Suprapubic skin (tissue), 3 donors: Measurements from ENCODE around the gene CAV1.

Experiments
- CTCF ChIP-seq, 2 donors: fragments of 200-600 bp in 1 of 2; fragments of 450-650 bp in 1 of 2; sonication (generic) in 1 of 2; IDR thresholded peaks; one replicate each; pipeline ENCODE4 v1.5.1; 2016 to 2019; ENCODE audit warnings: antibody characterized with exemption in 2 of 2, mild to moderate bottlenecking in 1 of 2, moderate library complexity in 1 of 2
- POLR2A ChIP-seq, 2 donors: fragments of 450-650 bp; IDR thresholded peaks; one replicate each; pipeline ENCODE4 v1.6.1; 2017; ENCODE audit warnings: antibody characterized with exemption in 2 of 2, mild to moderate bottlenecking in 2 of 2, moderate library complexity in 2 of 2

GRCh38 chr7:116547347-116547746 lies 22.5 kb downstream of the CAV1 start:
- TF ChIP-seq POLR2A (IDR thresholded peaks at IDR 0.05) = no peak
- no peak for TF ChIP-seq CTCF (IDR thresholded peaks at IDR 0.05)
